GM21619 (cell line): ENCODE data around the gene ADGRG6.
"Not testable (repeated sequence)": the region's sequence is repeated elsewhere in the genome, so short reads cannot be mapped to it uniquely, and the experiment has no call there.

Source experiments
- ATAC-seq: cut with Tn5 transposase; IDR thresholded peaks from one replicate; pipeline ENCODE4 v1.9.1; 2021; ENCODE audit not compliant: unreplicated experiment

Gene ADGRG6

DNA sequence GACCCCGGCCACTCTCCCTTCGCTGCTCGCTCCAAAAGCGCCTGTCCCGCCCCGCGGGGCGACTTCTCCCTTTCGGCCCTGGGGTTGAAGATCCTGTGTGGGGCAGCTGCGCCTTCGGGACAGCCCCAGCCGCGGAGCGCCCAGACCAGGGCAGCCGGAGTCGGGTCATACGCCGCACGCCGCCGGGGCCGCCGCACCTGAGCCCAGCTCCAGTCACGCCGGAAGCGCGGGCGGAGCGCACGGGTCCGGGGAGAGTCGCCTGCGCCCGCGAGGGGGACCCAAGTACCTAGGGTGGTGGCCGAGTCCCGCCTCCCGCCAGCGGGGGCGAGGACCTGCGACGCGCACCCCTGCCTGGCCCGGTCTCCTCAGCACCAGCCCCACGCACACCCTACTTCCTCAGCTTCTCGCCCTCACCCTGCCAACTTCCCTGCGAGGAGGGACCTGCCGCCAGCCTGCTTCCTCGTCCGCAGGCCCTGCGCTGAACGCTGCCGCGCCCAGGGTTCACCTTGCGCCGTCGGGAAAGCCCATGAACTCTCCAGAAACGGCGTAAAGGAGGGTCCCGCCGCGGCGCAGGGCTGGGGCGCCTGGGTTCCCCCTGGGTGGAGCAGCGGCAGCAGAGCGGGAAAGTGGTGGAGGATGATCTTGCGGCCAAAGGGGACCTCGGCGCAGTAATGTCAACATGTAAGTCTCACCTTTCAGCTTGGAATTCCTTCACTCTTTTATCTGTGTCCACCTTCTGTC lies at the start of gene ADGRG6:
TSS of gene ADGRG6 (plus strand) at position 357 of the 741 bp plus-strand sequence. CDS start at position 680, 323 bp downstream.
- peak; percentile 70 for ATAC-seq

- ATAC-seq, result no peak
These were observed 47.3 kb upstream of the ADGRG6 start for GRCh38 chr6:142254513-142254912.

- ATAC-seq, result no peak
These were observed 46.0 kb upstream of the ADGRG6 start for GRCh38 chr6:142255785-142256184.

DNA sequence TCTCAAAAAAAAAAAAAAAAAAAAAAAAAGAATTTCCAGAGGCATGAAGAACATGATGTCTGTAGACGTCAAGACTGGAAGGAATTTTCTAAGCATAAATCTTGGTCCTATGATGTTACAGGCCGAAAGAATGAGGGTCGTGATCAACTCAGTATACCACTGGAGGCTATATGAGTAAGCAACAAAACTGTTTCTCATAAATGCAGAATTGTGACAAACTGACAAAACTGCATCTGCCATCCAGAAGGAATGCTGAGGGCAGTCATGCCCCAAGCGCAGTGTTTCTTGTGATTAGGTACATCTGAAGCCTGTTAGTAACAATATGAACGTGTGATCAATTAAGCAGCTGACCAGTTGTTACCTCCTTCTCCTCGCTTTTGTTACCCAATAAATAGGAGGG lies 43.5 kb upstream of the ADGRG6 start:
- no peak for ATAC-seq

DNA sequence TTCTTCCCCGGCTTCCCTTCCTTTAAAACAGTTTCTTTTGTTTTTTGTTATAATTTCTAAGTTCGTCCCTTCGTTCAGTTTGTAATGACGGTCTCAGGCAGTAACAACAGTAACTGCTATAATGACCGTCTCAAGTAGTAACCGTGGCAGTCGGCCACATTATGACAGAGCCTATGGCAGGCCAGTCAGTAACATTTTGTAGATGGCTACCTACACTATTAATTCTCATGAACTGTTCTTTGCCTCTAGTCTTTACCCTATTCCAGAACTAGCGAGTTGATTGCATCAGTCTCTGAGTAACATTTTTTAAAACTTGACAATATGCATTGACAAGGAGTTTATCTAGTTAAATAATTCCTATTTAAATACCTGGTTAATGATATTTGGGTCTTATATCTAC lies 43.0 kb upstream of the ADGRG6 start:
- ATAC-seq, result no peak

DNA sequence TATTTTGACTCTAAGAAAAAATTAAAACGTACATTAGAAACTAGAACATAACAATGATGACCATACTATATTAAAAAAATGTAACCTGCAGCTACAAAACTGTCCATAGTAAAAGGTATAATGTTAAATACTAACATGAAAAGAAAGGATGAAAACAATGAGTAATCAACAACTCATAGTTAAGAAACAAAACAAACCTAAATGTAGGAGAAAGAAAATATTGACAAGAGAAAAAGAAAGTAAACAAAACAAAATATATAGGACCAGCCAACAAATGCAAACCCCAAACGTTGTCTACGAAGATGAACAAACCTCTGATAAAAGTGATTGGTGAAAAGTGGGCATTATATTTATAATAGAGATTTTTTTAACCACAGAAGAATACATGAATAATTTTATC lies 41.1 kb upstream of the ADGRG6 start:
- no peak for ATAC-seq

GRCh38 chr6:142262231-142262630 lies 39.6 kb upstream of the ADGRG6 start:
- ATAC-seq, result no peak

GRCh38 chr6:142265476-142265875 lies 36.3 kb upstream of the ADGRG6 start:
- ATAC-seq, result no peak

DNA sequence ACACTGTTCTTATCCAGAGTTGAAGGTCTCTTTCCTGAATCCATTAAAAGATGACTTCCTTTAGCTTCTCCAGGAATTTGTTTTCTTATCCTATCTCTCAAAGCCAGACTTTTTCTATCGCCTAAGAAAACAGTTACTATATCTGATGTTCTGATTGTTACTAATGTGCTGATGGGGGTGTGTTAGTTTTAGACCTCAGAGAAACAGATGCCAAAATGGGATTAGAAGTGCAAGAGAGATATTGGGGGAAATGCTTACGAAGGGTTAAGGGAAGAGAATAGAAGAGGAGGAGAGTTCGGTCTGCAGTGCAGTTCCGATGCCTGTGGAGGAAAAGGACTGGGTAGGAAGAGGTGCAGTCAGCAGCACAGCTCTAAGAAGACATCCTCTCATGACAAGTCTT lies 35.7 kb upstream of the ADGRG6 start:
- ATAC-seq, result no peak

GRCh38 chr6:142271476-142271875 lies 30.3 kb upstream of the ADGRG6 start:
- ATAC-seq, result no peak

- ATAC-seq, result no peak
These were observed 27.2 kb upstream of the ADGRG6 start for GRCh38 chr6:142274656-142275055.

DNA sequence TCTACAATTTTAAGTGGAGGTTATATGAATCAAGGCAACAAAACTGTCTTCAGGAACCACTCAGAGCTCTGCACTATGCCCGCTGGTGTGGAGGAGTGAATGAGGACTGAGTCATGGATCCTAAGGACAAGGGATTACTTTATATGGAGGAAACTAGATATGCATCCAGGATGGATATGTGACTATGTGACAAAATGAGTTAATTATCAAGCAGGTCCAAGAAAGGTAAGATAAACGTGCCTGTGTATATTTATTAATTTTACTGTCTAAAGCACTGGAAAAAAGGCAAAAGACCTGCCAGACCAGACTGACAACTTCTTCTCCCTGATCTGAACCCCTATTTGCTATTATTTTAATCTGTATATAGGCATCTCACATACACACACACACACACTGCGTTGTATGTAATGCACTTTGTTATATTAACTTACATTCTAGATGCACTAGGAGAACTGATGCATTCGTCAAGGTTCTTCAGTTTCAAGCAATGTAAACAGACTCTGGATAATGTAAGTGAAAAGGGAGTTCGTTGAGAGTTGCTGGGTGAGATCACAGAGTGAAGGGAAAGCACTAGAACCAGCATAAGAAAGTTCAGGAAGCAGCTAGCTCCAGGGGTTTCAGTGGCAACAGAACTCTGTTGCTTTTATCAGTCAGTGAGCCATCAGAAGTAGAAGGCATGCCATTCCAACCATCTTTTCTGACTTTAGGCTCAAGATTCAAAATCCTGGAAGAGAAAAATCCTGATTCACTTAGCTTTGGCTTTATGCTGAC lies 26.4 kb upstream of the ADGRG6 start:
- ATAC-seq, result no peak

- no peak for ATAC-seq
These were observed 25.6 kb upstream of the ADGRG6 start for GRCh38 chr6:142276256-142276655.

DNA sequence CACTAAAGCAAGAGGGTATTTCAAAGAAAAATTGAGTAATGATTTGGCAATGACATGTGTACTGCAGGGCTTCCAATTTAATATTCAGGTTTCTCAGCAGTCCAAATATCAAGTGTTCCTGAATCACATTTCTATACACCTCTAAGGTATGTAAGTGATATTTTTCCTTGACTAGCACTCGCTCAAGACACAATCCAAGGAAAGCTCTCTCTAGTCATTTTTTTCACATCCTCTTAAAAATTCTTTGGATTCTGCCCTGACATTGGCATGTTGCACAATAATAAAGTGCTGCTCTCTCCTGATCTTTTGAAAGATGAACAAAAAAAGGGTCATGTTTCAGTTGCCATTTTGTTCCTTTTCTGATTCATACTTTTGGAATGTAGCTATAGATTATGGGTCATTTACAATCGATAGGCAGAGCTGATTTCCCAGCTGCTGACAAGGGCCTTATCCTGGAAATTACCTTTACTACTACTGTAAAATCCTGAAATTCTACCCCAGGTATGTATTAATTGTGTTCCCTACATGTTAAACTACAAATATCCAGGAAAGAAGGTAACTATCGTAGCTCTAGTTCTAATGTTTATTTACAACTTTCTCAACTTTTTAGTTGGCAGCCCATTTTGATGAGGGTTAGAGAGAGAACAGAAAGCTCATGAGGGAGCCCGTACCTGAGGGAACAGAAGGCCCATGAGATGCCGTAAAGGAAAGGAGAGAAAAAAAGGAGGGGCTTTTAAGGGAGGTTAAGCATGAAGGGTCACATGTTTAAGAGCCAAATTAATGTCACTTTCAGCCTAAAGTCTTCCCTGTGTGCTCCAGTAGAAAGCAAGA lies 22.2 kb upstream of the ADGRG6 start:
- ATAC-seq, result no peak

- no peak for ATAC-seq
These were observed 21.5 kb upstream of the ADGRG6 start for GRCh38 chr6:142280265-142280664.

- no peak for ATAC-seq
These were observed 20.9 kb upstream of the ADGRG6 start for GRCh38 chr6:142280927-142281326.

DNA sequence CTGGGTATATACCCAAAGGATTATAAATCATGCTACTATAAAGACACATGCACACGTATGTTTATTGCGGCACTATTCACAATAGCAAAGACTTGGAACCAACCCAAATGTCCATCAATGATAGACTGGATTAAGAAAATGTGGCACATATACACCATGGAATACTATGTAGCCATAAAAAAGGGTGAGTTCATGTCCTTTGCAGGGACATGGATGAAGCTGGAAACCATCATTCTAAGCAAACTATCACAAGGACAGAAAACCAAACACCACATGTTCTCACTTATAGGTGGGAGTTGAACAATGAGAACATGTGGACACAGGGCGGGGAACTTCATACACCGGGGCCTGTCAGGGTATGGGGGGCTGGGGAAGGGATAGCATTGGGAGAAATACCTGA lies 18.7 kb upstream of the ADGRG6 start:
- ATAC-seq, result not testable (repeated sequence)

DNA sequence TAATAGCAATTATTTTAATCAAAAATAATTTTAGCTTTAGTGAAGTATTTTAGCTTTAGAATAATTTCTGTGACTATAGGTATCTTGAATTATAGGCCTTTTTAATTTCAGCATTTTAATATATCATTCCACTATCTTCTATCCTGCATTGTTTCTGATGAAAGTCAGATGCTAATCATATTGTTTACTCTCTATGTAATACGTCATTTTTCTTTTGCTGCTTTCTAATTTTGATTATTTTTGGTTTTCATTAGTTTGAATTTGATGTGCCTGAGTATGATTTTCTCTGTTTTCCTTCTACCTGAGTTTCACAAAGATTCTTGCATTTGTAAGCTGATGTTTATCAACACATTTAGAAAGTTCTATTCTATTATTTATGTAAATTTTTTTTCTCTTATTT lies 17.4 kb upstream of the ADGRG6 start:
- no peak for ATAC-seq

DNA sequence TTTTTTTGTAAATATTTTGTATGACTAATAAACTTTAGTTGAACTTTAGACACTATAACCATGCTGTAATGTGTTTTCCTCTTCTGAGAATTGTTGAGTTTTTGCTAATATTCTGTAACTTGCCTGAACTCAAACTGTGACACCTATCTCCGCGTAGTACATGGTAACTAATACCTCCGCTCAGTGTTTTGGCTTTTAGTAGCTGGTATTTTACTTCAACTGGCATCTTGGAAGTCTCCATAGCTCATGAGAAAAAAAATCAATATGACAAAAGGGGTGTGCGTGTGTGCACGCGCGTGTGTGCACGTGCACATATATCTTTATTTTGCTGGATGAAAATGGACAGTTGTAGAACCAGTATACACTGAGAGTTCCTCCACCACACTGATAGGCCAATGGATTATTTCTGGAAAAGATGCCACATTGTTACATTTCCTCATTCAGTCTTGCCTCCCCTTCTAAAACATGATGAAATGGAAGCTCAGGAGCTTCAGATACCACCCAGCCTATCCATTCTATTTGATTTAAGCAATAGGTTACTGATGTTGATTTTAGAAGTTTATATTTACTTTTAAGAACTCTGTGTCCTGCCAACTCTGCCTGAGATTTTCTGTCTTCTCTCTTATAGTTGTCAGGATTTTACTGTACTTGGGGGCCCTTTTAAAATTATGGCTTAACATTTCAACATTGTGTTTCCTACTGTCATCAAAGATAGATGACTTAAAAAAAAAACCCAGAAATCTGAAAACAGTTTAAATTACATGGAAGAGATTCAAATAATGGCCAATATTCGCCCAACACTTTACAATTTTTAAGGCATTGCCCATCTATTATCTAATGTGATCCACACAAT lies 16.3 kb upstream of the ADGRG6 start:
- no peak for ATAC-seq

GRCh38 chr6:142286088-142286409 lies 15.8 kb upstream of the ADGRG6 start:
- no peak for ATAC-seq

GRCh38 chr6:142289687-142290086 lies 12.1 kb upstream of the ADGRG6 start:
- no peak for ATAC-seq
